SK-N-SH (cell line): Measurements from ENCODE around the gene EPOP. TPM values are rescaled to one million over a fixed set of nuclear protein-coding genes. Genes with fewer than 3 reads are reported as not detected.

Experiments used
- CTCF ChIA-PET: fragments of 300-600, 350-600 bp; formaldehyde crosslinking; extraction: SDS; loops from one replicate; lab custom pipeline; 2021; lab: Yijun Ruan, JAX
- POLR2A ChIA-PET: fragments of 350-600 bp; sonication (Branson Sonifier 250); formaldehyde crosslinking; extraction: SDS; loops from one replicate; lab custom pipeline; 2020; ENCODE audit warnings: antibody characterized with exemption, inconsistent platforms; lab: Yijun Ruan, JAX
- DNase-seq: peaks from one replicate; pipeline ENCODE4 v3.0.0; 2012
- H2AFZ ChIP-seq: fragments of 200-600 bp; sonication (generic); 2 replicates; pipeline ENCODE4 v1.8.1; 2016; ENCODE audit warnings: antibody characterized with exemption, mild to moderate bottlenecking, low read depth
- H3F3A ChIP-seq: fragments of 200-600 bp; sonication (generic); replicated peaks from 2 replicates; pipeline ENCODE3; 2016; ENCODE audit warnings: antibody characterized with exemption, mild to moderate bottlenecking; ENCODE audit not compliant: insufficient read depth
- H3K27ac ChIP-seq, 2 experiments: fragments of 200-500 bp in 1 of 2; fragments of 200-600 bp in 1 of 2; sonication (Bioruptor generic) in 1 of 2; sonication (generic), shearing (Covaris generic) in 1 of 2; 2 replicates each; pipeline versions ENCODE4 v1.5.1 to v1.6.1; 2014 to 2016; ENCODE audit warnings: low read depth in 2 of 2, inconsistent platforms in 1 of 2, low read length in 1 of 2, mild to moderate bottlenecking in 1 of 2, mixed read lengths in 1 of 2
- H3K27me3 ChIP-seq: fragments of 200-600 bp; sonication (generic), shearing (Covaris generic); 2 replicates; pipeline ENCODE4 v1.6.1; 2016; ENCODE audit warnings: mixed run types; ENCODE audit not compliant: insufficient read depth
- H3K36me3 ChIP-seq, 2 experiments: fragments of 200-500 bp in 1 of 2; fragments of 200-600 bp in 1 of 2; sonication (Bioruptor generic) in 1 of 2; sonication (generic) in 1 of 2; replicated peaks in 1 of 2; 2 replicates each; pipeline versions ENCODE3 to v1.5.1; 2014 to 2016; ENCODE audit warnings: low read length in 1 of 2, mild to moderate bottlenecking in 1 of 2; ENCODE audit not compliant: insufficient read depth in 2 of 2, control insufficient read depth in 1 of 2
- H3K4me1 ChIP-seq, 2 experiments: fragments of 200-500 bp in 1 of 2; fragments of 200-600 bp in 1 of 2; sonication (Bioruptor generic) in 1 of 2; sonication (generic), shearing (Covaris generic) in 1 of 2; 2 replicates each; pipeline versions ENCODE4 v1.5.1 to v1.6.1; 2014 to 2016; ENCODE audit warnings: low read depth in 1 of 2, low read length in 1 of 2, mixed run types in 1 of 2; ENCODE audit not compliant: insufficient read depth in 2 of 2, control insufficient read depth in 1 of 2
- H3K4me2 ChIP-seq: fragments of 200-600 bp; sonication (generic), shearing (Covaris generic); 2 replicates; pipeline ENCODE4 v1.6.1; 2017; ENCODE audit warnings: mixed run types
- H3K4me3 ChIP-seq, 2 experiments: fragments of 200-500 bp in 1 of 2; fragments of 200-600 bp in 1 of 2; sonication (Bioruptor generic) in 1 of 2; sonication (generic), shearing (Covaris generic) in 1 of 2; 2 replicates each; pipeline versions ENCODE4 v1.5.1 to v1.8.1; 2014 to 2016; ENCODE audit warnings: low read depth in 2 of 2, inconsistent platforms in 1 of 2, low read length in 1 of 2, mild to moderate bottlenecking in 1 of 2, mixed read lengths in 1 of 2, moderate library complexity in 1 of 2
- H3K79me2 ChIP-seq: fragments of 200-600 bp; sonication (generic); 2 replicates; pipeline ENCODE4 v1.8.1; 2017; ENCODE audit warnings: mild to moderate bottlenecking; ENCODE audit not compliant: insufficient read depth
- H3K9ac ChIP-seq: fragments of 200-600 bp; sonication (generic); 2 replicates; pipeline ENCODE4 v1.6.1; 2017; ENCODE audit warnings: mixed run types
- H3K9me2 ChIP-seq: fragments of 200-600 bp; sonication (generic); 2 replicates; pipeline ENCODE4 v1.6.1; 2017; ENCODE audit warnings: mixed run types
- H3K9me3 ChIP-seq: fragments of 200-600 bp; sonication (generic); 2 replicates; pipeline ENCODE4 v1.6.1; 2017; ENCODE audit warnings: mixed run types, mild to moderate bottlenecking, moderate library complexity
- H4K20me1 ChIP-seq: fragments of 200-600 bp; sonication (generic); 2 replicates; pipeline ENCODE4 v1.6.1; 2017; ENCODE audit warnings: mild to moderate bottlenecking, mixed run types; ENCODE audit not compliant: insufficient read depth
- CHD2 ChIP-seq: fragments of 150-350 bp; IDR thresholded peaks from 2 replicates; pipeline ENCODE4 v1.6.1; 2018; ENCODE audit warnings: low read length; ENCODE audit not compliant: partially characterized antibody
- CTCF ChIP-seq: fragments of 200-600 bp; sonication (generic); IDR thresholded peaks from 2 replicates; pipeline ENCODE4 v1.6.1; 2017; ENCODE audit warnings: antibody characterized with exemption, mild to moderate bottlenecking, moderate library complexity
- ELF1 ChIP-seq: IDR thresholded peaks from 2 replicates; pipeline ENCODE4 v1.4.0; 2012
- EZH2phosphoT487 ChIP-seq: fragments of 200-600 bp; sonication (generic); IDR thresholded peaks from 2 replicates; pipeline ENCODE4 v1.6.1; 2017; ENCODE audit warnings: low read depth, mixed run types, mild to moderate bottlenecking, antibody characterized with exemption, moderate library complexity, borderline replicate concordance
- FOXM1 ChIP-seq: IDR thresholded peaks from 2 replicates; pipeline ENCODE4 v1.4.0; 2012; ENCODE audit warnings: low read depth, mild to moderate bottlenecking
- GABPA ChIP-seq: IDR thresholded peaks from 2 replicates; pipeline ENCODE4 v1.4.0; 2012; ENCODE audit warnings: low read depth, mild to moderate bottlenecking
- GATA2 ChIP-seq: sonication (generic); formaldehyde crosslinking; IDR thresholded peaks from 2 replicates; pipeline ENCODE4 v1.5.0; 2020; ENCODE audit warnings: mild to moderate bottlenecking, missing genetic modification reagents
- IRF3 ChIP-seq: fragments of 150-350 bp; IDR thresholded peaks from 2 replicates; pipeline ENCODE4 v1.6.1; 2016; ENCODE audit warnings: mild to moderate bottlenecking, low read depth, low read length
- MAX ChIP-seq: IDR thresholded peaks from 2 replicates; pipeline ENCODE4 v1.4.0; 2012; ENCODE audit warnings: low read depth
- MEF2A ChIP-seq: IDR thresholded peaks from 2 replicates; pipeline ENCODE4 v1.4.0; 2012; ENCODE audit warnings: low read depth, borderline replicate concordance
- MXI1 ChIP-seq: IDR thresholded peaks from 2 replicates; pipeline ENCODE4 v1.6.1; 2012; ENCODE audit warnings: mild to moderate bottlenecking, low read depth, low read length, improper control_type of control experiment
- NFIC ChIP-seq: IDR thresholded peaks from 2 replicates; pipeline ENCODE4 v1.4.0; 2012; ENCODE audit warnings: borderline replicate concordance
- RCOR1 ChIP-seq: fragments of 150-350 bp; IDR thresholded peaks from 2 replicates; pipeline ENCODE4 v1.6.1; 2017; ENCODE audit warnings: antibody characterized with exemption, low read length
- REST ChIP-seq: IDR thresholded peaks from 2 replicates; pipeline ENCODE4 v1.6.1; 2012; ENCODE audit warnings: mild to moderate bottlenecking, low read depth, low read length, moderate library complexity
- RXRA ChIP-seq: IDR thresholded peaks from 2 replicates; pipeline ENCODE4 v1.4.0; 2012; ENCODE audit warnings: low read depth, mild to moderate bottlenecking, borderline replicate concordance
- SIN3A ChIP-seq: IDR thresholded peaks from 2 replicates; pipeline ENCODE4 v1.6.1; 2012; ENCODE audit warnings: low read depth, mild to moderate bottlenecking, low read length, moderate library complexity, borderline replicate concordance
- SMC3 ChIP-seq: IDR thresholded peaks from 2 replicates; pipeline ENCODE4 v1.6.1; 2012; ENCODE audit warnings: low read depth, low read length, improper control_type of control experiment
- TAF1 ChIP-seq: IDR thresholded peaks from 2 replicates; pipeline ENCODE4 v1.6.1; 2012; ENCODE audit warnings: low read depth, mild to moderate bottlenecking, low read length, moderate library complexity, borderline replicate concordance
- TCF12 ChIP-seq: IDR thresholded peaks from 2 replicates; pipeline ENCODE4 v1.4.0; 2012
- TEAD4 ChIP-seq: IDR thresholded peaks from 2 replicates; pipeline ENCODE4 v1.4.0; 2012; ENCODE audit warnings: mild to moderate bottlenecking, borderline replicate concordance; ENCODE audit not compliant: insufficient read depth
- USF1 ChIP-seq: IDR thresholded peaks from 2 replicates; pipeline ENCODE4 v1.4.0; 2012; ENCODE audit warnings: low read depth, borderline replicate concordance
- ZBTB33 ChIP-seq: IDR thresholded peaks from 2 replicates; pipeline ENCODE4 v1.4.0; 2012; ENCODE audit warnings: low read depth, borderline replicate concordance
- WGBS: methylation state at CpG from one replicate; pipeline ENCODE4 v1.1.6; 2017; ENCODE audit warnings: low lambda C conversion rate; 5-methylcytosine and 5-hydroxymethylcytosine counted together
- polyA plus RNA-seq, 3 experiments: library from polyadenylated mRNA; depleted of rRNA; stranded (reverse); fragments of >200 nt; gene quantifications; 2 replicates each; pipeline ENCODE4 v1.2.3, GENCODE V29; 2012

EPOP gene
- polyA plus RNA-seq, 1 of the 3 experiments (the other 2 are of a cell fraction), result 3.1 TPM

GRCh38 chr17:38676706-38677504 lies 2.1 kb upstream of the EPOP start:
- POLR2A ChIA-PET, result interaction anchor here (0.6 to 1.7 kb wide), 6 partner anchors 17 to 112 kb away, joined by 3 to 7 read pairs (median 4); partner anchors contain the start of genes CISD3 and MLLT6
- Histone ChIP-seq H3K36me3 (no peaks in the 10 kb centered on the region), H3K4me1 (peaks cover 0 to 16% of the 10 kb centered on the region in 2 experiments; a peak in 1 of 4 replicates), H3K9me2 (no peaks in the 10 kb centered on the region), H3K4me3 (peak overlapping the region in 1 of 2 experiments; percentile 13; a peak in 1 of 4 replicates), H3K9me3 (no peaks in the 10 kb centered on the region), H3K9ac (no peak overlapping the region), H2AFZ (peak overlapping the region; percentile 88), H4K20me1 (no peaks in the 10 kb centered on the region), H3K4me2 (no peak overlapping the region), H3K79me2 (no peaks in the 10 kb centered on the region), H3F3A (peaks cover 15% of the 10 kb centered on the region), H3K27ac (0 out of 4 replicates have a peak overlapping the region, but pooled peaks of 1 of the 2 experiments have one; percentile 12), H3K27me3 (no peaks in the 10 kb centered on the region)
- CTCF ChIA-PET, result interaction anchor here (0.6 to 6.7 kb wide), 31 partner anchors 8 to 530 kb away, joined by 3 to 93 read pairs (median 5); partner anchors contain the start of gene CISD3
- 2% methylated on average over 8 of the region's 9 CpGs for WGBS
- peak; percentile 85 for DNase-seq
- TF ChIP-seq TAF1 (no peak), ELF1 (no peak), EZH2phosphoT487 (no peak), REST (no peak), SMC3 (peak; percentile 90), FOXM1 (no peak), IRF3 (no peak), MXI1 (peak; percentile 95), CTCF (peak; percentile 91), RXRA (no peak), RCOR1 (no peak), USF1 (peak; percentile 75; the same call in 1 of the 2 replicates), GATA2 (CRISPR knock-in tag) (no peak), CHD2 (no peak), ZBTB33 (no peak), MAX (peak; percentile 81; the same call in 1 of the 2 replicates), GABPA (no peak), SIN3A (peak; percentile 74; the same call in 1 of the 2 replicates), MEF2A (no peak), NFIC (no peak), TCF12 (no peak), TEAD4 (no peak)
